ENCODE data around the gene IGF2BP1.

IGF2BP1 gene

GRCh38 chr17:49104511-49105074, 107.4 kb downstream of the IGF2BP1 start:
- DNase-seq = no peak

Measured in NCI-H446 treated with DMSO at 0.1 percent for 48 hours (cell line).